Stomach smooth muscle (tissue), 2 donors: ENCODE measurements around the gene DECR2.
"Not testable (repeated sequence)": the region's sequence is repeated elsewhere in the genome, so short reads cannot be mapped to it uniquely, and the experiment has no call there.

Experiments used
- H3K27ac ChIP-seq: one replicate; pipeline ENCODE4 v1.7.0; 2013; ENCODE audit warnings: mild to moderate bottlenecking, low read length, inconsistent platforms
- H3K27me3 ChIP-seq, 2 donors: one replicate each; pipeline ENCODE4 v1.7.0; 2013; ENCODE audit warnings: low read length in 2 of 2; ENCODE audit not compliant: insufficient read depth in 2 of 2, control insufficient read depth in 1 of 2
- H3K36me3 ChIP-seq, 2 donors: one replicate each; pipeline ENCODE4 v1.7.0; 2013; ENCODE audit warnings: low read length in 2 of 2; ENCODE audit not compliant: control insufficient read depth in 2 of 2, insufficient read depth in 2 of 2
- H3K4me1 ChIP-seq: one replicate; pipeline ENCODE4 v1.7.0; 2013; ENCODE audit warnings: low read length; ENCODE audit not compliant: control insufficient read depth, insufficient read depth
- H3K4me3 ChIP-seq, 2 donors: one replicate each; pipeline ENCODE4 v1.7.0; 2013; ENCODE audit warnings: low read length in 2 of 2
- H3K9ac ChIP-seq, 2 donors: one replicate each; pipeline ENCODE4 v1.7.0; 2013; ENCODE audit warnings: low read length in 2 of 2, mild to moderate bottlenecking in 1 of 2
- H3K9me3 ChIP-seq, 2 donors: one replicate each; pipeline ENCODE4 v1.7.0; 2013; ENCODE audit warnings: low read length in 2 of 2; ENCODE audit not compliant: control insufficient read depth in 2 of 2
- donor health status: healthy.
- donor health status: Pancreatic carcinoma.

The DECR2 gene

GRCh38 chr16:374616-374926, 27.1 kb upstream of the DECR2 start:
- Histone ChIP-seq H3K4me1 (peaks cover 13% of the 10 kb centered on the region), H3K9me3 (no peaks in the 10 kb centered on the region), H3K27me3 (no peaks in the 10 kb centered on the region), H3K4me3 (no peak overlapping the region), H3K36me3 (peaks cover 16 to 21% of the 10 kb centered on the region in 2 donors), H3K9ac (no peak overlapping the region), H3K27ac (no peak overlapping the region)

- H3K4me3 ChIP-seq: no peak overlapping the region
- H3K27ac ChIP-seq: no peak overlapping the region
- H3K9ac ChIP-seq: no peak overlapping the region
- H3K27me3 ChIP-seq: no peaks in the 10 kb centered on the region
- no peaks in the 10 kb centered on the region for H3K9me3 ChIP-seq
- peaks cover 14% of the 10 kb centered on the region for H3K4me1 ChIP-seq
- peaks cover 16 to 21% of the 10 kb centered on the region in 2 donors for H3K36me3 ChIP-seq
Measured at GRCh38 chr16:375212-375611, 26.5 kb upstream of the DECR2 start.

- Histone ChIP-seq H3K9me3 (no peaks in the 10 kb centered on the region), H3K4me1 (peaks cover 18% of the 10 kb centered on the region), H3K36me3 (peaks cover 16 to 21% of the 10 kb centered on the region in 2 donors), H3K4me3 (no peak overlapping the region), H3K27ac (no peak overlapping the region), H3K27me3 (no peaks in the 10 kb centered on the region), H3K9ac (no peak overlapping the region)
Measured at GRCh38 chr16:375927-376816, 25.5 kb upstream of the DECR2 start.

GRCh38 chr16:376817-377418, 24.8 kb upstream of the DECR2 start:
- no peak overlapping the region for H3K4me3 ChIP-seq
- no peaks in the 10 kb centered on the region for H3K9me3 ChIP-seq
- peaks cover 19% of the 10 kb centered on the region for H3K4me1 ChIP-seq
- H3K9ac ChIP-seq: no peak overlapping the region
- H3K27ac ChIP-seq: no peak overlapping the region
- no peaks in the 10 kb centered on the region for H3K27me3 ChIP-seq
- H3K36me3 ChIP-seq: peaks cover 11 to 17% of the 10 kb centered on the region in 2 donors

- H3K36me3 ChIP-seq: peaks cover 11 to 13% of the 10 kb centered on the region in 2 donors
- peaks cover 24% of the 10 kb centered on the region for H3K4me1 ChIP-seq
- no peak overlapping the region for H3K9ac ChIP-seq
- H3K27ac ChIP-seq: no peak overlapping the region
- no peaks in the 10 kb centered on the region for H3K27me3 ChIP-seq
- H3K4me3 ChIP-seq: no peak overlapping the region
- no peaks in the 10 kb centered on the region for H3K9me3 ChIP-seq
Measured at GRCh38 chr16:377419-377951, 24.2 kb upstream of the DECR2 start.

- not testable (repeated sequence) for H3K27me3 ChIP-seq, H3K9ac ChIP-seq, H3K27ac ChIP-seq, H3K9me3 ChIP-seq, H3K4me3 ChIP-seq
- H3K4me1 ChIP-seq: peaks cover 28% of the 10 kb centered on the region
- H3K36me3 ChIP-seq: peaks cover 9 to 13% of the 10 kb centered on the region in 2 donors
Measured at GRCh38 chr16:378113-378820, 23.4 kb upstream of the DECR2 start.

- H3K27me3 ChIP-seq: no peaks in the 10 kb centered on the region
- H3K9ac ChIP-seq: no peak overlapping the region
- H3K36me3 ChIP-seq: peaks cover 6 to 13% of the 10 kb centered on the region in 2 donors
- no peak overlapping the region for H3K4me3 ChIP-seq
- H3K9me3 ChIP-seq: no peaks in the 10 kb centered on the region
- no peak overlapping the region for H3K27ac ChIP-seq
- H3K4me1 ChIP-seq: peaks cover 28% of the 10 kb centered on the region
Measured at GRCh38 chr16:378821-379182, 22.9 kb upstream of the DECR2 start.

- H3K27me3 ChIP-seq: no peaks in the 10 kb centered on the region
- H3K9ac ChIP-seq: no peak overlapping the region
- H3K36me3 ChIP-seq: peaks cover 6 to 11% of the 10 kb centered on the region in 2 donors
- H3K27ac ChIP-seq: no peak overlapping the region
- H3K4me3 ChIP-seq: no peak overlapping the region
- H3K9me3 ChIP-seq: no peaks in the 10 kb centered on the region
- peaks cover 28% of the 10 kb centered on the region for H3K4me1 ChIP-seq
Measured at GRCh38 chr16:379183-379960, 22.3 kb upstream of the DECR2 start.

- peak overlapping the region in 1 of 2 donors; percentile 66 for H3K9ac ChIP-seq
- peak overlapping the region in 1 of 2 donors; percentile 49 for H3K4me3 ChIP-seq
- H3K27ac ChIP-seq: no peak overlapping the region
Measured at GRCh38 chr16:379961-380761, 21.5 kb upstream of the DECR2 start.

GRCh38 chr16:380762-381011, 21.0 kb upstream of the DECR2 start:
- Histone ChIP-seq H3K9ac (peak overlapping the region; percentile 64 to 66), H3K4me3 (peak overlapping the region; percentile 49 to 76), H3K27ac (no peak overlapping the region), H3K36me3 (peaks cover 0 to 5% of the 10 kb centered on the region in 2 donors), H3K27me3 (no peaks in the 10 kb centered on the region), H3K4me1 (peaks cover 28% of the 10 kb centered on the region), H3K9me3 (no peaks in the 10 kb centered on the region)

More at GRCh38 chr16:379961-380761, 21.5 kb upstream of the DECR2 start:
- peaks cover under 1 to 6% of the 10 kb centered on the region in 2 donors for H3K36me3 ChIP-seq
- no peaks in the 10 kb centered on the region for H3K27me3 ChIP-seq
- H3K9me3 ChIP-seq: no peaks in the 10 kb centered on the region
- peaks cover 28% of the 10 kb centered on the region for H3K4me1 ChIP-seq
